Esophagus squamous epithelium (tissue), 5 donors: Measurements from ENCODE around the gene FLT3LG. TPM values are rescaled to one million over a fixed set of nuclear protein-coding genes. Genes with fewer than 3 reads are reported as not detected.
"Not testable (repeated sequence)": the region's sequence is repeated elsewhere in the genome, so short reads cannot be mapped to it uniquely, and the experiment has no call there.

Experiments used
- DNase-seq: peaks from one replicate; lab custom pipeline; 2025; lab: John Stamatoyannopoulos, UW
- H3K27ac ChIP-seq, 4 donors: fragments of 200-600 bp; sonication (generic); one replicate each; pipeline ENCODE4 v1.5.1; 2016 to 2019; ENCODE audit warnings: mild to moderate bottlenecking in 1 of 4
- H3K27me3 ChIP-seq, 4 donors: fragments of 200-600 bp; sonication (generic); 1 replicate in 3 of 4; 2 replicates in 1 of 4; pipeline versions ENCODE4 v1.5.1 to v1.6.0; 2017 to 2021; ENCODE audit warnings: antibody characterized with exemption in 1 of 4
- H3K36me3 ChIP-seq, 3 donors: fragments of 200-600 bp; sonication (generic); one replicate each; pipeline ENCODE4 v1.5.1; 2016 to 2019
- H3K4me1 ChIP-seq, 3 donors: fragments of 200-600 bp; sonication (generic); one replicate each; pipeline ENCODE4 v1.5.1; 2017 to 2019
- H3K4me3 ChIP-seq, 4 donors: fragments of 200-600 bp; sonication (generic); 1 replicate in 3 of 4; 2 replicates in 1 of 4; pipeline ENCODE4 v1.5.1; 2016 to 2019; ENCODE audit warnings: mild to moderate bottlenecking in 2 of 4, moderate library complexity in 1 of 4
- H3K9me3 ChIP-seq, 3 donors: fragments of 200-600 bp; sonication (generic); one replicate each; pipeline ENCODE4 v1.5.1; 2016 to 2019
- CTCF ChIP-seq, 6 experiments: fragments of 450-650 bp in 4 of 6; fragments of 200-600 bp in 2 of 6; sonication (generic) in 2 of 6; IDR thresholded peaks; one replicate each; pipeline ENCODE4 v1.5.1; 2016 to 2019; ENCODE audit warnings: antibody characterized with exemption in 6 of 6, mild to moderate bottlenecking in 4 of 6, moderate library complexity in 4 of 6
- POLR2A ChIP-seq, 4 donors: fragments of 450-650 bp; IDR thresholded peaks; one replicate each; pipeline ENCODE4 v1.6.1; 2017; ENCODE audit warnings: antibody characterized with exemption in 4 of 4, mild to moderate bottlenecking in 4 of 4, moderate library complexity in 3 of 4
- WGBS, 2 donors: methylation state at CpG; one replicate each; pipeline ENCODE4 v1.1.5; 2018; 5-methylcytosine and 5-hydroxymethylcytosine counted together
- intact Hi-C: fragments of 100-400 bp; cut with DNase I; formaldehyde crosslinking; loops from one replicate; pipeline ENCODE4 v1.15.0; 2022
- total RNA-seq, 4 donors: library from RNA; depleted of rRNA; stranded (reverse); fragments of >200 nt; gene quantifications; one replicate each; pipeline ENCODE4 v1.1.0, GENCODE V29; 2016
- donor health status: DM: yes; HTN: yes; CAD: no.

The FLT3LG gene
- total RNA-seq, 4 donors from 2014 or later = 0.75 to 4.2 (median 2.7) TPM

GRCh38 chr19:49442771-49443365 is 31.1 kb upstream of the FLT3LG start:
- Histone ChIP-seq H3K27me3 (peaks cover 3 to 52% (median 13%) of the 10 kb centered on the region in 4 donors), H3K36me3 (peaks cover 0 to 21% (median 5%) of the 10 kb centered on the region in 3 donors), H3K27ac (peak overlapping the region; percentile 85 to 93 (median 91)), H3K4me3 (peak overlapping the region; percentile 70 to 88 (median 80)), H3K4me1 (peaks cover 7 to 47% (median 18%) of the 10 kb centered on the region in 3 donors), H3K9me3 (no peaks in the 10 kb centered on the region)
- TF ChIP-seq CTCF (IDR thresholded peaks at IDR 0.05) (no peak), POLR2A (IDR thresholded peaks at IDR 0.05) (peak in 1 of 4 donors; percentile 33)
- DNase-seq = peak; percentile 39
- intact Hi-C loops = loop anchor here (2.0 kb wide), 1 partner anchor 50 kb away; no protein-coding TSS in a partner anchor
- 0% methylated on average over 6 to 7 of the region's 43 CpGs for WGBS, 2 donors

- DNase-seq = peak; percentile 68
- 1 to 2% methylated on average over 26 of the region's 47 CpGs for WGBS, 2 donors
- intact Hi-C loops = loop anchor here (2.0 kb wide), 1 partner anchor 51 kb away; no protein-coding TSS in a partner anchor
- peaks cover 7 to 53% (median 18%) of the 10 kb centered on the region in 3 donors for H3K4me1 ChIP-seq
- peak overlapping the region; percentile 85 to 93 (median 91) for H3K27ac ChIP-seq
- H3K9me3 ChIP-seq = no peaks in the 10 kb centered on the region
- H3K4me3 ChIP-seq = peak overlapping the region; percentile 70 to 88 (median 80)
- peaks cover 3 to 45% (median 13%) of the 10 kb centered on the region in 4 donors for H3K27me3 ChIP-seq
- peak; percentile 73 to 95 (median 88) for TF ChIP-seq CTCF (IDR thresholded peaks at IDR 0.05)
- TF ChIP-seq POLR2A (IDR thresholded peaks at IDR 0.05) = no peak
- H3K36me3 ChIP-seq = peaks cover 0 to 28% (median 5%) of the 10 kb centered on the region in 3 donors
These were observed 30.5 kb upstream of the FLT3LG start for GRCh38 chr19:49443366-49444099.

GRCh38 chr19:49444100-49444700 is 29.8 kb upstream of the FLT3LG start:
- 44 to 67% methylated on average over 2 to 4 of the region's 5 CpGs for WGBS, 2 donors
- Histone ChIP-seq H3K36me3 (peaks cover 0 to 34% (median 8%) of the 10 kb centered on the region in 3 donors), H3K27ac (peak overlapping the region in 2 of 4 donors; percentile 90 to 93), H3K4me1 (peaks cover 7 to 55% (median 18%) of the 10 kb centered on the region in 3 donors), H3K27me3 (peaks cover 3 to 38% (median 11%) of the 10 kb centered on the region in 4 donors), H3K4me3 (peak overlapping the region in 3 of 4 donors; percentile 70 to 88 (median 85))
- intact Hi-C loops, DNase-seq, H3K9me3 ChIP-seq: not testable (repeated sequence)

- TF ChIP-seq CTCF (IDR thresholded peaks at IDR 0.05) = no peak
- no peak for TF ChIP-seq POLR2A (IDR thresholded peaks at IDR 0.05)
- peaks cover 0 to 20% (median 0%) of the 10 kb centered on the region in 4 donors for H3K27me3 ChIP-seq
- 56 to 58% methylated on average over 1 to 2 of the region's 3 CpGs for WGBS, 2 donors
- intact Hi-C loops = no loop called here
- DNase-seq = no peak
- H3K36me3 ChIP-seq = peaks cover 0 to 44% (median 10%) of the 10 kb centered on the region in 3 donors
- H3K27ac ChIP-seq = no peak overlapping the region
- H3K9me3 ChIP-seq = no peaks in the 10 kb centered on the region
- no peak overlapping the region for H3K4me3 ChIP-seq
- H3K4me1 ChIP-seq = peaks cover 13 to 62% (median 23%) of the 10 kb centered on the region in 3 donors
These were observed 28.0 kb upstream of the FLT3LG start for GRCh38 chr19:49445997-49446396.
